ENCODE results near the gene OLFML2B. TPM values are rescaled to one million over a fixed set of nuclear protein-coding genes. Genes with fewer than 3 reads are reported as not detected.
A peak's percentile ranks its signal among the peaks of the same experiment; 100 is the strongest.

Gene OLFML2B
- total RNA-seq, 4 donors from 2014 or later, result 2.7 to 5.2 (median 3.6) TPM

- Histone ChIP-seq H3K4me1 (peaks cover 3% of the 10 kb centered on the region), H3K27me3 (no peaks in the 10 kb centered on the region), H3K4me3 (no peak overlapping the region), H3K27ac (no peak overlapping the region), H3K9me3 (no peaks in the 10 kb centered on the region), H3K36me3 (no peaks in the 10 kb centered on the region)
- TF ChIP-seq, protein P1, sequence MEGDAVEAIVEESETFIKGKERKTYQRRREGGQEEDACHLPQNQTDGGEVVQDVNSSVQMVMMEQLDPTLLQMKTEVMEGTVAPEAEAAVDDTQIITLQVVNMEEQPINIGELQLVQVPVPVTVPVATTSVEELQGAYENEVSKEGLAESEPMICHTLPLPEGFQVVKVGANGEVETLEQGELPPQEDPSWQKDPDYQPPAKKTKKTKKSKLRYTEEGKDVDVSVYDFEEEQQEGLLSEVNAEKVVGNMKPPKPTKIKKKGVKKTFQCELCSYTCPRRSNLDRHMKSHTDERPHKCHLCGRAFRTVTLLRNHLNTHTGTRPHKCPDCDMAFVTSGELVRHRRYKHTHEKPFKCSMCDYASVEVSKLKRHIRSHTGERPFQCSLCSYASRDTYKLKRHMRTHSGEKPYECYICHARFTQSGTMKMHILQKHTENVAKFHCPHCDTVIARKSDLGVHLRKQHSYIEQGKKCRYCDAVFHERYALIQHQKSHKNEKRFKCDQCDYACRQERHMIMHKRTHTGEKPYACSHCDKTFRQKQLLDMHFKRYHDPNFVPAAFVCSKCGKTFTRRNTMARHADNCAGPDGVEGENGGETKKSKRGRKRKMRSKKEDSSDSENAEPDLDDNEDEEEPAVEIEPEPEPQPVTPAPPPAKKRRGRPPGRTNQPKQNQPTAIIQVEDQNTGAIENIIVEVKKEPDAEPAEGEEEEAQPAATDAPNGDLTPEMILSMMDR (IDR thresholded peaks at IDR 0.05), result no peak
- TF ChIP-seq EP300 (IDR thresholded peaks at IDR 0.05) (no peak), POLR2AphosphoS5 (IDR thresholded peaks at IDR 0.05) (no peak), POLR2A (IDR thresholded peaks at IDR 0.05) (no peak)
- no peak for DNase-seq (ENCODE audit: low spot score in 2 of 2)
- 58% methylated on average over 5 of the region's 9 CpGs for WGBS
These were observed 14.0 kb downstream of the OLFML2B start for GRCh38 chr1:162009501-162010174.

- no peaks in the 10 kb centered on the region for H3K9me3 ChIP-seq
- WGBS, result 98% methylated on average over 5 of the region's 5 CpGs
- H3K27me3 ChIP-seq, result no peaks in the 10 kb centered on the region
- TF ChIP-seq, protein P1 (IDR thresholded peaks at IDR 0.05), result no peak
- no peak for TF ChIP-seq POLR2AphosphoS5 (IDR thresholded peaks at IDR 0.05)
- no peak for TF ChIP-seq POLR2A (IDR thresholded peaks at IDR 0.05)
- TF ChIP-seq EP300 (IDR thresholded peaks at IDR 0.05), result no peak
- DNase-seq (ENCODE audit: low spot score in 2 of 2), result no peak
- H3K27ac ChIP-seq, result no peak overlapping the region
- no peak overlapping the region for H3K4me3 ChIP-seq
- H3K36me3 ChIP-seq, result no peaks in the 10 kb centered on the region
- peaks cover 7% of the 10 kb centered on the region for H3K4me1 ChIP-seq
These were observed 14.9 kb downstream of the OLFML2B start for GRCh38 chr1:162008799-162009198.

- H3K4me3 ChIP-seq, result no peak overlapping the region
- WGBS, result 93% methylated on average over 3 of the region's 3 CpGs
- no peak for DNase-seq (ENCODE audit: low spot score in 2 of 2)
- no peak overlapping the region for H3K27ac ChIP-seq
- peaks cover 13% of the 10 kb centered on the region for H3K4me1 ChIP-seq
- TF ChIP-seq, protein P1 (IDR thresholded peaks at IDR 0.05), result no peak
- no peak for TF ChIP-seq POLR2AphosphoS5 (IDR thresholded peaks at IDR 0.05)
- TF ChIP-seq EP300 (IDR thresholded peaks at IDR 0.05), result no peak
- TF ChIP-seq POLR2A (IDR thresholded peaks at IDR 0.05), result no peak
- H3K27me3 ChIP-seq, result no peaks in the 10 kb centered on the region
- no peaks in the 10 kb centered on the region for H3K9me3 ChIP-seq
- no peaks in the 10 kb centered on the region for H3K36me3 ChIP-seq
These were observed 16.2 kb downstream of the OLFML2B start for GRCh38 chr1:162007466-162007865.

GRCh38 chr1:162006081-162006480 lies 17.6 kb downstream of the OLFML2B start:
- TF ChIP-seq POLR2A (IDR thresholded peaks at IDR 0.05), result no peak
- TF ChIP-seq, protein P1 (IDR thresholded peaks at IDR 0.05), result no peak
- TF ChIP-seq EP300 (IDR thresholded peaks at IDR 0.05), result no peak
- TF ChIP-seq POLR2AphosphoS5 (IDR thresholded peaks at IDR 0.05), result no peak
- Histone ChIP-seq H3K4me1 (peaks cover 13% of the 10 kb centered on the region), H3K4me3 (no peak overlapping the region), H3K27ac (no peak overlapping the region), H3K36me3 (no peaks in the 10 kb centered on the region), H3K27me3 (no peaks in the 10 kb centered on the region), H3K9me3 (no peaks in the 10 kb centered on the region)
- DNase-seq (ENCODE audit: low spot score in 2 of 2), result peak in 1 of 2 donors; percentile 48
- 71% methylated on average over 6 of the region's 6 CpGs for WGBS

- WGBS, result 100% methylated on average over 3 of the region's 3 CpGs
- DNase-seq (ENCODE audit: low spot score in 2 of 2), result no peak
These were observed 19.2 kb downstream of the OLFML2B start for GRCh38 chr1:162004441-162004950.

More at GRCh38 chr1:162004441-162004950, 19.2 kb downstream of the OLFML2B start:
- no peaks in the 10 kb centered on the region for H3K36me3 ChIP-seq
- H3K4me3 ChIP-seq, result no peak overlapping the region
- H3K9me3 ChIP-seq, result no peaks in the 10 kb centered on the region
- TF ChIP-seq EP300 (IDR thresholded peaks at IDR 0.05) (no peak), POLR2AphosphoS5 (IDR thresholded peaks at IDR 0.05) (no peak), POLR2A (IDR thresholded peaks at IDR 0.05) (no peak)
- TF ChIP-seq, protein P1 (IDR thresholded peaks at IDR 0.05), result no peak
- H3K27me3 ChIP-seq, result no peaks in the 10 kb centered on the region
- peaks cover 13% of the 10 kb centered on the region for H3K4me1 ChIP-seq
- peak overlapping the region; percentile 36 for H3K27ac ChIP-seq

Data from suprapubic skin (tissue), 4 donors.